ENCODE measurements around the gene ZNF74.

ZNF74 gene

GRCh38 chr22:20433191-20433590 is 39.2 kb downstream of the ZNF74 start:
- no peak for DNase-seq (ENCODE audit: low spot score)

DNA sequence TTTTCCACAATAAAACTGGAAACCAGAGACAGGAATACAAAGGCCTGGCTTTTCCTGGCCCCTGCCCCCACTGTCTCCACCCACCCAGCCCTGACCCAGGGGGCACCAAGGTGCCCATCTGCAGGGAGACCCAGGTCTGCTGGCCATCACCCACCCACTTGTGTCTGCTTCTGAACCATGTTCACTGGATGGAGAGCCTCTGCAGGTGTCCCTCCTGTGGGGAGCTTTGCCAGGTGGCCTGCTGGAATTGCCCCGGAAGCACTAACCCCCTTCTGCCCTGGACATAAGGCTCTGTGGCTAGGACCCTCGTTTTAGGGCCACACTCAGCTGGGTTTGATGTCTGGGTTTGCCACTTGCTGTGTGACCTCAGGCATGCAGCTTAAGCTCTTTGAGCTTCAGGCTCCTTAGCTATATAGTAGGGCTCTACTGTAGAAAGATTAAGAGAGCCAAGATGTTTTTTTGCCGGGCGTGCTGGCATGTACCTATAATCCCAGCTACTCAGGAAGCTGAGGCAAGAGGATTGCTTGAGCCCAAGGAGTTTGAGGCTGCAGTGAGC is 39.8 kb downstream of the ZNF74 start:
- no peak for DNase-seq (ENCODE audit: low spot score)

DNA sequence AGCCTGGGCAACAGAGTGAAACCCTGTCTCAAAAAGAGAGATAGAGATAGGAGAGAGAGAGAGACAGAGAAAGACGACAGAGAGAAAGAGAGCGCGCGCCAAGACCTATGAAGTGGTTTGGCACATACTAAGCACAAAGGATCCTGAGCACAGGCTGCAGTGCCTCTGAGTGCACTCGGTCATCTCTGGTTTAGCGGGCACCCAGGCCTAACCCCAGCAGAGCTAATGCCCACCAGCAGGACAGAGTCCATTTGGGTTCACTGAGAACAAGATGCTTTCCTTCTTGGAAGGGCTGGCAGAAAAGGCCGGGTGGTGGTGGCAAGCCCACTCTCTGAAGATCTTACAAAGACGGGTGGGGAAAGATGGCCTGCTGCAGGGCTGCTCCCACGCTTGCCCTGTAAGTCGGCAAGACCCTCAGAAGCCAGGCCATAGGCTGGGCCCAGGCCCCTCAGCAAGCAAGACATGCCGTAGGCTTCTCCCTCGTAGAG is 40.4 kb downstream of the ZNF74 start:
- no peak for DNase-seq (ENCODE audit: low spot score)

GRCh38 chr22:20434773-20435172 is 40.8 kb downstream of the ZNF74 start:
- DNase-seq (ENCODE audit: low spot score): no peak

DNA sequence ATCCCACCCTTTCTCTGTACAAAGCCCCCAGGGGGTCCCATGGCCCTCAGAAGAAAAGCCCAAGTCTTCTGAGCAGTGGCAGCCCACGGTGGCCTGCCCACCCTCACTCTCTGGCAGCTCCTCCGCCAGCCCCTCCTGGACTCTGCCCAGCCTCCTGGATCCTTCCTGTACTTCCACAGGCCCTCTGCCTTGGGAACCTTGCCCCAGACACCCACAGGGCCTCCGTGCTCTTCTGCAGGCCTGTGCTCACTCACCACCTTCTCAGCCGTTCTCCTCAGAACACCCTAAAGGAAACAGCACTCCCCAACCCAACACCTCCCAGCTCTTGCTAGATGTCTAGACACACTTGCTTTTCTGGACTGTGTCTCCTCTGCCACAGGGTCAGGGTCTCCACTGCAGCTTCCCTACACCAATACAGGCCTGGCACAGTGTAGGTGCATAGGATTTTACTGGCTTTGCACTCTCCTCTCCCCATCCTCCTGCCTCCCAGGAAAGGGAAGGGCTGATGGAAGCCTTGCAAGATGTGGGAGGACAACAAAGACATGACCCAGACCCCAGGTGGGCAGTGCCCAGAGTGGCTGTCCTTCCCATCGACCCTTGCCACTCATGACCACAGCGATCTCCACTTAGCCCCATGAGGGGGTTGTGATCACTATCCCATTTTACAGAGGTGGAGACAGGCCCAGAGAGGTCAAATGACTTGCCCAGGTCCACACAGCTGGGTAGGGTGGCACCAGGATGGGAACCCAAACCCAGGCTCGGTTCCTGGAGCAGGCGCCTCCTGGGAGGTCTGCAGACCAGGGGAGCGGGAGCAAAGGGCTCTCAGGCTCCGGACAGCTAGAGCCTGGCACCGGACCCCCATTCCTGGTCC is 41.7 kb downstream of the ZNF74 start:
- no peak for DNase-seq (ENCODE audit: low spot score)

- no peak for DNase-seq (ENCODE audit: low spot score)
These were observed 42.4 kb downstream of the ZNF74 start for GRCh38 chr22:20436307-20436767.

- no peak for DNase-seq (ENCODE audit: low spot score)
These were observed 43.0 kb downstream of the ZNF74 start for GRCh38 chr22:20436768-20437612.

DNA sequence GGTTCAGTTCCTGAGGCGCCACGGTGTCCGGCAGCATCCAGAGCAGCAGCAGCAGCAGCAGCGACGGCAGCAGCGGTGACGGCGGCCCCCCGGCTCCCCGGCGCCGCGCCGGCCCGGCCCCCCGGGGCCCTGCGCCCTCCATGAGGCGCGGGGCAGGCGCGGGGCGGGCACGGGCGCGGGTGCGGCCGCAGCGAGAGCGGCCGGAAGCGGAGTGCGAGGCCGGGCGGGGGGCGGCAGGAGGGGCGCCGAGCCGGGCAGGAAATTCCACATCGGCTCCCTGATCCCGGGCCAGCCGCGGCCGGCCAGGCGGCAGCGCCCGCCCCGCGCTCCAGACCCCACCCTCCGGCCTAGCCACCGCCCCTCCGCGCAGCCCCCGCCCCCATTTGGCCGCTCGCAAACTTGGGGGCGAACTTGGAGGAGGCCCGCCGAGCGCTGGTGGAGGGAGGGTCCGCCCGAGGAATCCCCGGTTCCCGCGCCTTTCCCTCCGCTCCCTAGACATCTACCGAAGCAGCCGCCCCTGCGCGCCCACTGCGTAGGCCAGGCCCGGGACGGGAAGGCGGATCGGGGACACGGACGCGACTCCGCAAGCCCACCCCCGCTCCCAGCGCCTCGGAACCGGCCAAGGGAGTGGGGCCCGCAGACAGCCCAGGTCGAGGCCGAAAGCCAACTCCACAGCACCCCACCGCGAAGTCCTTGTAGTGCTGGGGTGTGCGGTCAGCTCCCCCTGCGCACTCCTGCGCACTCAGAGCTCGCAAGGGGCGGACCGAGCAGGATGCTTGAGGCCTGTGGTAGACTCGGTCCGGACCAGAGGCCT is 43.9 kb downstream of the ZNF74 start, which contains the start of gene SCARF2:
Gene SCARF2, minus strand, starts transcription at position 213 of the 814 bp plus-strand sequence. Its CDS starts 71 bp downstream, at position 142.
- no peak for DNase-seq (ENCODE audit: low spot score)

- no peak for DNase-seq (ENCODE audit: low spot score)
These were observed 44.4 kb downstream of the ZNF74 start for GRCh38 chr22:20438427-20438677.

GRCh38 chr22:20438678-20439492 is 44.9 kb downstream of the ZNF74 start:
- DNase-seq (ENCODE audit: low spot score): no peak

DNA sequence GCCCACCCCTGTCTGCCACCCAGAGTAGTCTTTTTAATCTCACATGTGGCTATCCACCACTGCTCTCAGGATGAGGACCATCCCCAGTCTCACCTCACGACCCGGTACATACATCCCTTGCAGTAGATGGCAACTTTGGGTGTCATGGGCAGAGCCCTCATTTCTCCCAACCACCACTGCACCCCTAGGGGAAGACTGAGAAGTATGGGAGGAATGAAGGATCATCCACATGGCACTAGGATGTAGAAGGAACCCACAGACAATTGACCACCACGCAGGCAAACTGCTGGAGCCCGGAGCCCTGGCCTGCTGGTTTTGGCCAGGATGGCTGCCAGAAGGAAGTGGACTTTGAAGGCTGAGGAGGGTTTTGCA is 45.6 kb downstream of the ZNF74 start:
- no peak for DNase-seq (ENCODE audit: low spot score)

DNA sequence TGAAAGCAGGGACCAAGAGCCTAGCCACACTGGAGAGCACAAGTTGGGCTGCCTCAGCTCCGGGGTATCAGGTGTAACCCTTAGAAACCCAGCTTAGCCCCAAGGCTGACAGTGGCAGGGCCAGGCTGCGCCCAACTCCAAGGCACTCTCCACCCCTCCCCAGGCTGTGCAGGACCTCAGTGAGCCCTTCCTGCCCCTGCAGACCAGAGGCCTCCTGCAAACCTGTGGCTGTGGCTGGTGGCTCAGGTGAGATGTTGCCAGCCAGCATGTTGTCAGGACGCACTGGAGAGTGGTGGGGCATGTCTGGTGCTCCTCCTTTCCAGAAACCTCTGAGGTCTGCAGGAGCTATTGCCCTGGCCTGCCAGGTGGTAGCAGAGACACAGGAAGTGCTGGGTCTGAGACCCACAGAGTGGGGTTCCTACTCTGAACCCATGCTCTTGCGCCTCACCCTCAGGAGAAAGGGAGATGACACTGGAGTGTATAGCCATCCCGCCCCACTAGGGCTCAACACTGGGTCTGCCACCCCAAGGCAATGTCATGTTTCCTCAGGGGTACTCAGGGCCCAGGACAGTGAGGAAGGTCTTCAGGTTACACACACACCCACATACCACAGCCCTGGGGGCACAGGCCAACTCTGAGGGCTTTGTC is 46.1 kb downstream of the ZNF74 start:
- no peak for DNase-seq (ENCODE audit: low spot score)

DNA sequence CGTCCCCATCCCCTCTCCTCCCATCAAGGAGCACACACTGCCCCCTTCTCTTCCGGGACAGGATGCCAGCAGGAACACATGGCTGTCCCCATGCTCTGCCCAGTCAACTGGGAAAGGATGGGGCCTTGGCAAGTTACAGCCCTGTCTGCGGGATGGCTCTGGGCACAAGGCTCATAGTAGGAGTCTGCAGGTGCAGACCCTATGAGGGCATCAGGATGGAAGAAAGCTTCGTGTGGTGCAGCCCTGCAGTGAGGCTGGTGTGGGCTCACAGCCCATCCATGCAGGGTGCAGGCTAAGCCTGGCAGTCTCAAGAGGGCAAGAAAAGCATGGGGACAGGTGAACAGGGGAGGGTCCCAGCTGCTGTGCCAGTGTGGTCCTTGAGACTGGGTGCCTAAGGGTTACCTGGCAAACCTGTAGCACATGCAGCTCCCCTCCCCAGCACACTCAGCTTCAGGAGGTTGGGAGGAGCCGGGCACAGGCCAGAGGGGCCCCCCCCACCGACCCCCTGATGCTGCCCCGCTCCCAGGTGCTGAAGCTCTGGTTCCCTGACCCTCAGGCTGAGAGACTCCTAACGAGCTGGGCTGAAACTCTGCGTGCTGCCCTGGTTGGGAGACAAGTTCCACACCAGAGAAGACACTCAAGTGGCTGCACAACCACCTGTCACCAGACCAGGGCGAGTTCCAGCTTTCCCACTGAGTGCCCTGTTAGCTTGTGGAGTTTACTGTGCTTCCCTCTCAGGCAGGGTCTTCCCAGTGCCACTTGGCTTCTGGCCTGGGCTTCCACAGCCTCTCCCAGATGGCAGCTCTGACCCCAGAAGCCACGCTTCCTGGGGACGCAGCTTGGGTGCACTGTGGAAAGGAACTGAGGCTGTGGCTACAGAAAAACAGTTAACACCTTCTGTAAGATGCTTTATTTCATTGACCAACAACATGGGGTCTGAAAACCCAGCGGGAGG is 47.0 kb downstream of the ZNF74 start:
- no peak for DNase-seq (ENCODE audit: low spot score)

DNA sequence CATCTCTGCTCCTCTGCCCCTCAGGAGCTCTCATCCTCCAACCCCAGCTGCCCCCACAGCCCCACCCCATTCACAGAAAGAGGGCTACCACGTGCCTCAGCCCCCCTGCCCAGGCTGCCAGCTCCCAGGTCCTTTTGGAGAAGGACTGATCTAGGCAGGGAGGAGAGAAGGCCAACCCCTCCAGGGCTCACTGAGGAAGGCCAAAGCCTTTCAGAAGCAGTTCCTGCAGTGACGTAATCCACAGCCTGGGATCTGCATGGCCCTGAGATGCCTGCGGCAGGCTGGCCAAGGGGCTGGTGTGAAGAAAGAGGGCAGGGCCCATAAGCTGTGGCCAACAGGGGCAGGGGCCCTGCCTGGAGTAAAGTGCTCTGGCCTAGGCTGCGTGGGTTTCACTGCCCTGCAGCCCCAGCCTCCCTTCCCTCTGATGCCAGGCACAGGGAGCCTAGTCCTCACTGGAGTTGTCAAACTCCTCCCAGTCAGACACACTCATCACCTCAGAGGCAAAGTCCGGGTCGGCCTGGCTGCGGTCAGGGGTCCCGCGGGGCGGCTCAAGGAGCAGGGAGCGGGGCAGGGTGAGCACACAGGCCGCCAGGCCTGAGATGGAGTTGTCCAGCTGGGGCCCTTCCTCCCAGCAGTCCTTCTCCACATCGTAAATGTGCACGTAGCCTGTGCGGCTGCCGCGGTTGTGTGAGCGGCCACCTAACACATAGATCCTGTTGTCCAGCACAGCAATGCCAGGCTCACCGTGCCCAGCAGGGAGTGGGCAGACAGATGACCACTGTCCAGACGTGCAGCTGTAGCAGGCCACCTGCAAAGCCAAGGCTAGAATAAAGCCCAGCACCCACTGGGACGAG is 47.9 kb downstream of the ZNF74 start:
- DNase-seq (ENCODE audit: low spot score): no peak

- no peak for DNase-seq (ENCODE audit: low spot score)
These were observed 48.7 kb downstream of the ZNF74 start for GRCh38 chr22:20442485-20443284.

- DNase-seq (ENCODE audit: low spot score): no peak
These were observed 50.4 kb downstream of the ZNF74 start for GRCh38 chr22:20444325-20444724.

DNA sequence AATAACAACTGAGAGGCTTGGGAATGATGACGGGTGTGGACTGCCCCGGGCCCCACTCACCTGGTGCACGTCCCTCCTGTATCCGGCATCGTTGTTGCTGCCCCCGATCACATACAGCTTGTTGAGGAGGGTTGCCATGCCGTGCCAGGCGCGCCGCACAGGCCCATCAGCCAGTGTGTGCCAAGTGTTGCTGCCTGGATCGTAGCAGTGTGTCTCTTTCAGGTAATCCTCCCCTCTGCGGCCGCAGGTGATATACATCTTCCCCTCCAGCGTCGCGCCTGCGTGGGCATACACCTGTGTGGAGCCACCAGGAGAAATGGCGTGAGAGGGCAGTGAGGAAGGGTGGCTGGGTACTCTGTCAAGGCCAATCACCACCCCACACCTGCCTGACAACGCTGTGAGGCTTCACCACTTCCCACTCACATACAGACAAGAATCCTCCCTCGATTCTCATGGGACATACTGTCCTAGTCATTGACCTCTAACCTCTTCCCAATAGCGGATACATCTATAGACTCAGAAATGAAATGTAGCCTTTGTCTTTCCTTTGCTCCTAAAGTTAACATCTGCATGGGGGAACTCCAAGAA is 52.5 kb downstream of the ZNF74 start:
- DNase-seq (ENCODE audit: low spot score): no peak

Data from germinal center (tissue), 1 donor.